HUDEP-2 (cell line): ENCODE data around the gene S100Z.
"Not testable (repeated sequence)": the region's sequence is repeated elsewhere in the genome, so short reads cannot be mapped to it uniquely, and the experiment has no call there.

Source experiments
- DNase-seq, 76 experiments: peaks; one replicate each; lab custom pipeline; 2025; ENCODE audit not compliant: unreplicated experiment in 76 of 76; lab: John Stamatoyannopoulos, UW

Gene S100Z

DNA sequence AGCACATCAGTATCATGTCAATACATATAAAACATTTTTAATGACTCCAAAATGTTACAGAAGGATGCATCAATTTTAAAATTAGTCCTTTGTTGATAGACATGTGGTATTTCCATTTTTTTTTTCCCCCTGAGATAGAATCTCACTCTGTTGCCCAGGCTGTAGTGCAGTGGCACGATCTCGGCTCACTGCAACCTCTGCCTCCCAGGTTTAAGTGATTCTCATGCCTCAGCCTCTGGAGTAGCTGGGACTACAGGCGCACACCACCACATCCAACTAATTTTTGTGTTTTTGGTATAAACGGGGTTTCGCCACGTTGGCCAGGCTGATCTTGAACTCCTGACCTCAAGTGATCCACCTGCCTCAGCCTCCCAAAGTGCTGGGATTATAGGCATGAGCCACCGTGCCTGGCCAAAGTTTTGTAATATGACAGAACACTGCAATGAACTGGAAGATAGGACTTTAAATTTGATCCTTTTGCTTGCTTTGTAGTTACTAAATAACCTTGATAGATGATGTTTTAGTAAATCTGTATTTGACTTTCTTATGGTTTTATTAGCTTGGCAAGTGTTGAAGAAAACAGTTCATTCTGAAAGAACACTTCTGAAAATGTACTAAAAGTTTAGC is 27.6 kb upstream of the S100Z start:
- DNase-seq = not testable (repeated sequence)

DNA sequence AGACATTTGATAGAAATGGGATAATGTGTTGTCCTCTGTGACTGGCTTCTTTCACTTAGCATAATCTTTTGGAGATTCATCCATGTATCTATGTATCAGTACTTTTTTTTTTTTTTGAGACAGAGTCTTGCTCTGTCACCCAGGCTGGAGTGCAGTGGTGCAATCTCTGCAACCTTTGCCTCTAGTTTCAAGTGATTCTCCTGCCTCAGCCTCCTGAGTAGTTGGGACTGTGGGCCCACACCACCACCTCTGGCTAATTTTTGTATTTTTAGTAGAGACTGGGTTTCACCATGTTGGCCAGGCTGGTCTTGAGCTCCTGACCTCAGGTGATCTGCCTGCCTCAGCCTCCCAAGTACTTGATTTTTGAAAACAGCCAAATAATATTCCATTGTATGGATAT is 23.4 kb upstream of the S100Z start:
- DNase-seq = not testable (repeated sequence)

DNA sequence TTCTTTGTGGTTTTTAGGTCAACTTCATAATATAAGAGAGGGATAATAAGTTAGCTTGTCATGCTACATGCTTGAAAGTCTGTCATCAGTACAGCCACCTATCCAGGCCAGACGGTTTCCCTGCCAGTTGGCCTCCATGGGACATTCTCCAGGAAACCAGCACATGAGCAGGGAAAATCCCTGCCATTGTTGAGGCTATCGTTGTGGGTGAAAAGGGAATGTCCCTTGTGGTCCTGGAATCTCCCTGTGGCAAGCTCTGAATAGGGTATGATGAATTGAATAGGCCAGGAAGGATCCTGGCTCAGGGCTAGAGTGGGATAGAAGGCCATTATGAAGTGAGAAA is 18.7 kb upstream of the S100Z start:
- no peak for DNase-seq

DNA sequence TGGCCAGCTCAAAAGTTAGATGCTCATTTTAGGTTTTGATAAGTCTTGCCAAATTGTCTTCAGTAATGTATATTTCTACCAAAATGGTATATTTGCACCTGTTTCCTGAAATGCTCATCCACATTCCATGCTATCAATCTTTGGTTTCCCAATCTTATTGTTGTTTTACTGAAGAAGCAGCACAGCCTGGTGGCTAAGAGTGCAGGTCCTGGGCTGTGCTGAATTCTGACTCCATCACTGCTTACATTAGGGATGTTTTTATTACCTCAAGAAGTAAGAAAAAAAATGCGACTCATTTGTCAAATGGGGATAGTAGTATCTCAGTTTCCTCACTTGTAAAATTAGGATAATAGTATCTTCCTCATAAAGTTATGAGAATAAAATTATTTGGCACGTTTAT is 13.6 kb upstream of the S100Z start:
- no peak for DNase-seq

DNA sequence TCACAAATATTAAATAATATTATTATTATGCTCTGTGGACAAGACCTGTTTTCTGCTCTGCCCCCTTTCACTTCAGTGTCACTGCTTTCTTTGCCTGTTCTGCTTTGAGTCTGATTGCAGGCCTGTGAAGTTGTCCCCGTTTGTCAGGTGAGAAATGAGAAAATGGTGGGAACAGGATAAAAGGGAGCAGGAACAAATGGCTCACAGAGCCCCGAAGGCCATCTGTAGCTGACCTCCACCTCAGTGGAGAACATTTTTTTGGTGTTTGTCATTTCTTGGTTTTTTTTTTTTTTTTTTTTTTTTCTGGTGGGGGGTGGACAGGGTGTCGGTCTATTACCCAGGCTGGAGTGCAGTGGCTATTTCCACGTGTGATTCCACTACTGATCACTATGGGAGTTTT is 13.2 kb upstream of the S100Z start:
- DNase-seq = no peak

DNA sequence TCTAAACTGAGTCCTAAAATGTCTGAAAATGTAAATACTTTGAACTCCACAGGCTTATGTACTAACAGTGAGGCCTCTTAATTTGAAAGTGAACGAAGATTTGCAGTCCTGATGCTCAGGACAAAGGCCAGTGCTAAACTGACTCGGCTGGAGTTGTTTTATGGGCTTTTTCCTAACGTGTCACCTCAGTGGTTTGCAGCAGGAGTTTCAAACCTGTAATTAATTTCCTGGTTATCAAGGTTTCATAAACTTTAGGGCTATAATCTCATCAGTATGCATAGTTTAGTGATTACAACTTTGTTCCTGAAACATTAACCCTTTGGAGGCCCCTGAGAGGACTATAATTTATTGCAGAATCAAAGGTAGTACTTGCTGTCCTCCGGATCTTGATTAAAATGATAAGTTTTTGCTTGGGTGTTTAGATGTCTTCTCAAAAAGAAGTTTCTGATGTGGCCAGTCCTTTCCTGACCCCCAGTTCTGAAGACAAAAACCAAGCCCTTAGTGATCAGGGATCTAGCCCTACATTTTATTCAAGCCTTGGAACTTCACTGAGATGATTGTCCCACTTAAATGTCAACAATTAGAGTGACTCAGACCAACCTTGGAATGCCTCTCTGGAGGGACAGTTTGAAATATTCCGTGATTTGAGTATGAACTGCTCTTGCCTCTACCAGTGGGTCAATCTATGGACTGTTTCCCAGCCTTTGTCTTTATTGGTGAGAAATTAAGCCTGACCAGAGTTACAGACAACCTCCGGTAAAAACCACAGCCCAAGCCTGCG is 11.1 kb upstream of the S100Z start:
- no peak for DNase-seq

DNA sequence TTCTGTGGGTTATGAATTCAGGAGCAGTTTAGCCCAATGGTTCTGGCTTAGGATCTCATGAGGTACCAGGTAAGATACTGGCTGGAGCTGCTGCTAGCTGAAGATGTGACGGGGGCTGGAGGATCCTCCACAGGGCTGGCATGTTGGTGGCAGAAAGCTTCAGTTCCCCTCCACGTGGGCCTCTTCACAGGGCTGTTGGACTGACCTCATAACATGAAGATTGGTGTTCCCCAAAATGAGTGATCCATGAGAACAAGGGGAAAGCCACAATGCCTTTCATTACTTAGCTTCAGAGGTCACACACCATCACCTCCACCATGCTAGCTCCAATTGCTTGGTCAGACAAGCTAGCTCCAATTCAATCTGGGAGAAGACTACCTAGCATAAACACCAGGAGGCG is 8.5 kb upstream of the S100Z start:
- no peak for DNase-seq

DNA sequence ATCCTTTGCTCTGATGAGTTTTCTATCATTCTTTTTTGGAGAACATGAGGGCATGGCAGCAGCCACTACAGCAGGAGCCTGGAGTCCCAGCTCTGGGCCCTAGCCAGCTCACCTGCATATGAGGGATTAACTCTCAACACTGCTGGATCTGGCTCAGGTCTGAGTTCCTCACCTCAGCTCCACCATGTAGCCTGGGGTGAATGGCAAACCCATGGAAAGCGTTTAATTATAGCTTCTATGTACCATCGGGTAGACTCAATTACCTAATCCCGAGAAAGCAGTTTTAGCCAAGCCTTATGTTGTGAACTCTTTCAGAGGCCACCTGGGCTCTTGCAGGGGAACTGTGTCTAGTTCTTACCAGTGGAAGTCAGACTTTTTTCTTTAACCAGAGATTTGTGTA is 3.9 kb upstream of the S100Z start:
- DNase-seq = no peak

DNA sequence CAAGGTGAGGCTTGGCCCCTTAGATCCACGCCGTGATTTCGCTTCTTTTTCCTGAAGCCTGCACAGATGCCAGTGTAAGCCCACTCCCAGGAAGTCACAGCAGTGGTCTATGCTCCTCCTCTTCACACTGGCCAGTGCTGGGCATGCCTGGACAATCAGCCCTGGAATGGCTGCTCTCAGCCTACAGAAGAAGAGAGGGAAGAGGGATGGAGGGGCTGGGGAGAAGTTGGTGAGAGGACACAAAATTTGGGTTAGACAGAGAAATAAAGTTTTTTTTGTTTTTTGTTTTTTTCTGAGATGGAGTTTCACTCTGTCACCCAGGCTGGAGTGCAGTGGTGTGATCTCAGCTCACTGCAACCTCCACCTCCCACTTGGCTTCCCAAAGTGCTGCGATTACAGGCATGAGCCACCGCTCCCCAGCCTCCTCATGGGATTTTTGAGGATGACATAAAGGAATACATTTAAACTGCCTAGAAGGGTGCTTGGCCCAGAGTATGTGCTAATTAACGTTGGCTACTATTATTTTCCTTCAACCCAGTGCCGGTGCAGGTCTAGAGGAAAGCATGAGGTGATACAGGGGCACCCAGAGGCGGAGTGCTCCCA is 830 bp downstream of the S100Z start:
- DNase-seq = no peak

DNA sequence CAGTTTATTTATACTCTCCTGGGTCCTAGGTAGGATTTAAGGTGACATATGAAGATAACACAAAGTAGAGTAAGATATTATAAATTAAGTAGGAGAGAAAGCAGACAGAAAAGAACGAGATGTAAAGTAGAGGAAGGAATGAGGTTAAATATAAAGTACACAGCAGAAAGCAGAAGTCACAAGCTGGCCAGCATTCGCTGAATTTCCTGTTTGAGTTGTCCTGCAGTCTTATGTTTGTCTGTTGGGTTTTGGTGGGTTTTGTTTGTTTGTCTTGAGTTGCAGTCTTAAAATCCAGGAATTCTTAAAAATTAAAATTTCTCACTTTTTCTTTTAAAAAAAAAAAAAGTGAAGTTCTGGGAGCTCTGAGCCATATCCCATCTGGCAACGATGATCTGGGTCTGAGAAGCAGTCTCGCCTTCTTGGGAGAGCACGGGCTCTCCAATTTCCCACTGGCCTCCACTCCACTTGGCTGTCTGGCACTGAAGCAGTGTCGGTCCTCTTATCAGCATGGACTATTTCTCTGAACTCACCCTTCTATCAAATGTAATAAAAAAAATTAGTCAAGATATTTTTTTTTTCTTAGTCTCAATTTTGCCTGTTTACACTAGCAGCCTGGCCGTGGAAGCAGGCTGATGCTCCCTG is 2.0 kb downstream of the S100Z start:
- no peak for DNase-seq

DNA sequence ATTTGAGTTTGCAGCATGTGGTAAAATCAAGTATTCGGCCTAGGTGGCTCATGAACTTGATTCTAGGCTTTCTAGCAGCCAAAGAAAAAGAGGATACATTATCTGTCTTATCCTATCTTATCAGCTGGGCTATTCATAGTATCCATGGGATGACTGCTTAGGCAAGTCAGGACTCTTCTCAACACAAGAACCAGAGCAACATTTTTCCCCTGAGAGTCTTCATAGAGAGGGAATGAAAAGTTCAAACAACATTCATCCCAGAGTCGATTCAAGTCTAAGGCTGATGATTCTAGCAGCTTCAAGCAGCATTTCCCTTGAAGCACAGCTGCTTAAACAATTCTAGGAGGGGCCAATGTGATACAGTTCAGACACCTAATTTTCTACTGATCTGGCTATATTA is 3.0 kb downstream of the S100Z start:
- no peak for DNase-seq

DNA sequence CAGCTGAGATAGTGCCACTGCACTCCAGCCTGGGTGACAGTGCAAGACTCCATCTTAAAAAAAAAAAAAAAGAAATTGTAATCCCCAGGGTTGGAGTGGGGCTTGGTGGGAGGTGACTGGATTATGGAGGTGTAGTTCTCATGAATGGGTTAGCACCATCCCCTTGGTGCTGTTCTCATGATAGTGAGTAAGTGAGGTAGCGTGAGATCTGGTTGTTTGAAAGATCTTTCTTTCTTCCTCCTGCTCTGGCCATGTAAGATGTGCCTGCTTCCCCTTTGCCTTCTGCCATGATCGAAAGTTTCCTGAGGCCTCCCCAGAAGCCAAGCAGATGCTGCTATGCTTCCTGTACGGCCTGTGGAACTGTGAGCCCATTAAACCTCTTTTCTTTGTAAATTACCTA is 3.9 kb downstream of the S100Z start:
- not testable (repeated sequence) for DNase-seq

DNA sequence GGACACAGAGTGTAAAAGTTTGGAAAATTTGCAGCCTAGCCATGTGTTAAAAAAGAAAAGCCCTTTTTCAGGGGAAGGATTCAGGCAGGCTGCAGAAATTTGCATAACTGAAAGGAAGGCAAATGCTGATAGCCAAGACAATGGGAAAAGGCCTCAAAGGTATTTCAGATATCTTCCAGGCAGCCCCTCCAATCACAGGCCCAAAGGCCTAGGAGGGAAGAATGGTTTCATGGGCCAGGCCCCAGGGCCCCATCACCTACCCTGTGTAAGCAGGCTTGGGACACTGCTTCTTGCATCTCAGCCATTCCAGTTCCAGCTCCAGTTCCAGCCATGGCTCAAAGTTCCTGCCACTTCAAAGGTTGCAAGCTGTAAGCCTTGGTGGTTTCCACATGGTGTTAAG is 4.8 kb downstream of the S100Z start:
- no peak for DNase-seq

DNA sequence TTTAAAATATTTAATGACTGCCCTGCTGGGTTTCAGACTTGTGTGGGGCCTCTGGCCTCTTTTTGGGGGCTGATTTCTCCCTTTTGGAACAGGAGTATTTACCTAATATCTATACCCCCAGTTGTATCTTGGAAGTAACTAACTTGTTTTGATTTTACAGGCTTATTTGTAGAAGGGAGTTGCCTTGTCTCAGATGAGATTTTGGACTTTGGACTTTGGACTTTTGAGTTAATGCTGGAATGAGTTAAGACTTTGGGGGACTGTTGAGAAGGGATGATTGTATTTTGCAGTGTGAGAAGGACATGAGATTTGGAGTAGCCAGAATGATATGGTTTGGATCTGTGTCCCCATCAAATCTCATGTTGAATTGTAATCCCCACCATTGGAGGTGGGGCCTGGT is 5.7 kb downstream of the S100Z start:
- not testable (repeated sequence) for DNase-seq

DNA sequence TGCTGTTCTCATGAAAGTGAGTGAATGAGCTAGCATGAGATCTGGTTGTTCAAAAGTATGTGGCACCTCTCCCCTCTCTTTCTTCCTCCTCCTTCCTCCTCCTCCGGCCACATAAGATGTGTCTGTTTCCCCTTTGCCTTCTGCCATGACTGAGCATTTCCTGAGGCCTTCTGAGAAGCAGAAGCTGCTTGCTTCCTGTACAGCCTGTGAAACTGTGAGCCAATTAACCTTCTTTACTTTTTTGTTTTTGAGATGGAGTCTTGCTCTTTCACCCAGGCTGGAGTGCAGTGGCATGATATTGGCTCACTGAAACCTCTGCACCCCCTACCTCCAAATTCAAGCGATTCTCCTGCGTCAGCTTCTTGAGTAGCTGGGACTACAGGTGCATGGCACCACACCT is 6.1 kb downstream of the S100Z start:
- peak in 4 of 76 experiments; percentile 6 to 28 (median 12) for DNase-seq

DNA sequence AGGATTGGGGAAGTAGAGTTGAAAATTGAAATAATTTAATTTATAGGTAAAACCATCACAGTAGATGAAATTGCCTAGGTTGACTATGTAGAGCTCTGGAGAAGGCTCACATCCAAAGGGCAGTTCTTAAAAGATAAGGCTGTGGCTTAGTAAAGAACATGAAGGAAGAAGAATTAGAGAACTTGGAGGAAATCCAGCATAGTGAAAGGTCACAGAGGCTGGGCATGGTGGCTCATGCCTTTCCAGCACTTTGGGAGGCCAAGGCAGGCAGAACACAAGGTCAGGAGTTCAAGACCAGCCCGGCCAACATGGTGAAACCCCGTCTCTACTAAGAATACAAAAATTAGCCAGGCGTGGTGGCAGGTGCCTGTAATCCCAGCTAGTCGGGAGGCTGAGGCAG is 7.0 kb downstream of the S100Z start:
- DNase-seq = peak in 56 of 76 experiments; percentile 2 to 85 (median 41)

DNA sequence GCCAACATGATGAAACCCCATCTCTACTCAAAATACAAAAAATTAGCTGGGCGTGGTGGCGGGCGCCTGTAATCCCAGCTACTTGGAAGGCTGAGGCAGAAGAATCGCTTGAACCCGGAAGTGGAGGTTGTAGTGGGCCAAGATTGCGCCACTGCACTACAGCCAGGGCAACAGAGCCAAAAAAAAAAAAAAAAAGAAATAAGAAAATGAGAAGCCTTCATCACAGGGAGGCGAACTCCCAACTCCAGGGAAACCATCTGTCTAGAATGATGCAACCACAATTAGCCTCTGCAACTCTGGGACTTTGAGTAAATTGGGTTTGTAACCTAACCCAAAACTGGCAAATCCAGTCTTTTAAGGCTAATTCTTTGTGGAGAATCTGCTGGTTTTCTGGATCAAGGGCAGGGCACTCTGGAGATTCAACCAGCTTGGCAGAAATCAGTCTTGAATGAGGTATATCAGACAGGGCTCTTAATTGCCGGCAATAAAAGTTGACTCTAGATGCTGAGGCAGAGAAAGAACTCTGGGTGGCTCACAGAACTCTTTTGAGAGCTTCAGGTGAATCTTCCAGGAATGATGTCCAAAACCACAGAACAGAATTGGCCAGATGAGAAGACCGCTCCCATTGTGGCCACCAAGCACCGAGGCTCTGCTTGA is 9.9 kb downstream of the S100Z start:
- DNase-seq = no peak

DNA sequence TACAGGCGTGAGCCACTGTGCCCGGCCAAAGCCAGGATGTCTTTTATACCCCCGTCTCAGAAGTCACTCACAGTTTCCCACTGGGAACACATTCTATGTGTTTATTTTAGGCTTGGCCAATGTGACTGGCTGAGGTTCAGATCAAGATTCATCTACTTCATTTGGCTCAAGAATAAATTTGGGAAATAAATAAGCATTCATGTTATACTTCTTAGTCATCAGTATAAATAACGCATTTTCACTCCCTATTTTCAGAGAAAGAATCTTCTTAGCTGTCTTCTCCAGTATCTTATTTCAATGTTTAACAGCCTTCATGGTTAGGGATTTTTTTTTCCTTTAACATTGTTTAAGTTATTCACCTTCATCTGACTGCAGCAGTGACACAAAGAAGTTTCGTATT is 11.8 kb downstream of the S100Z start:
- no peak for DNase-seq

DNA sequence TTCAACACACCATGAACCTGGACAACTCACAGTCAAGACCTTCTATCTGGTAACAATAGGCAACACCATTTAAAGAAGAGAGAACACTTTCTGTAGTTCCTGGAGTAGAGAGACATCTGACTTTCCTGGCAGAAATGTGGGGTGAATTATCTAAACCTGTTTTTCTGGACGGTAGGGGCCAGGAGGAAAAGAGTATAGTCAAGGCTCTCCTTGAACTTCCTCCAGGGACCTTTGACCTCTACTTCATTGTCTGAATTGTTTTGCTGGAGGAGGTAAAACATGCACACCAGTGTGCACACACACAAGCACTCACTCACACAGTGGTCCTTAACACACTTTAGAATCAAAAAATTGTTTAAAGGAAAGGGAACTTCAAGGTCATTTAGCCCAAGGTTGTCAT is 13.2 kb downstream of the S100Z start:
- DNase-seq = no peak

DNA sequence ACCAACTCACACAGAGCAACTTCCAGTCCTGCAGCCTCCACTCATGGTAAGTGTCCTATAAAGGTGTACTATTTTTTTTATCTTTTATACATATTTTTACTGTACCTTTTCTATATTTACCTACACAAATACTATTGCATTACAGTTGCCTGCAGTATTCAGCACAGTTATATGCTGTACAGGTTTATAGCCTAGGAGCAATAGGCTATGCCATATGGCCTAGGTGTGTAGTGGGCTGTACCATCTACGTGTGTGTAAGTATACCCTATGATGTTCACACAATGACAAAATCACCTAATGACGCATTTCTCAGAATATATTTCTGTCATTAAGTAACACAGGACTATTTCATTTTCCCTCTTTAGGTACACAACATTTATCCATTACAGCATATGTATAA is 16.7 kb downstream of the S100Z start:
- no peak for DNase-seq

DNA sequence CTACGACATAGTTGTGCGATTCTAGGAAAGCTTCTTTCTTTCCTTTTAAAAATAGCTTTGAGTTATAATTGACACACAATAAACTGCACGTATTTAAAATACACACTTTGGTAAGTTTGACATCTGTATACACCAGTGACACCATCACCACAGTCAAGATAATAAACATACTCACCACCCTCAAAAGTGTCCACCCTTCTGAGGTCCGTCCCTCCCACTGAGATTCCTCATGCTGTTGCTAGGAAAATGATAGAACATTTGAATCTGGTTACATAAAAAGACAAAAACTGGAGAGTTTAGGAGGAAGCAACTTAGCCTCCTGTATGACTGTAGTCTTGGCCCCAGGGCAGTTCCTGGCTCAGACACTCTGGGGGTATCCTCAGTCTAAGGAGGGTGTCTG is 17.2 kb downstream of the S100Z start:
- no peak for DNase-seq
